Hypothalamus (tissue), 51 donors: ENCODE measurements around the gene ADAMTS17.

Source experiments
- DNase-seq, 51 donors: peaks; one replicate each; lab custom pipeline; 2025; lab: John Stamatoyannopoulos, UW

Gene ADAMTS17

GRCh38 chr15:100156201-100156600 is 185.6 kb downstream of the ADAMTS17 start:
- no peak for DNase-seq

GRCh38 chr15:100154338-100154737 is 187.4 kb downstream of the ADAMTS17 start:
- DNase-seq = no peak

- DNase-seq = peak in 3 of 51 donors; percentile 5 to 28 (median 16)
Observed at GRCh38 chr15:100152463-100152862, 189.3 kb downstream of the ADAMTS17 start.

- DNase-seq = no peak
Observed at GRCh38 chr15:100150906-100151305, 190.9 kb downstream of the ADAMTS17 start.

GRCh38 chr15:100147828-100148227 is 193.9 kb downstream of the ADAMTS17 start:
- no peak for DNase-seq

GRCh38 chr15:100143378-100143777 is 198.4 kb downstream of the ADAMTS17 start:
- no peak for DNase-seq

- DNase-seq = no peak
Observed at GRCh38 chr15:100141311-100142001, 200.3 kb downstream of the ADAMTS17 start.

- peak in 2 of 51 donors; percentile 18 to 22 for DNase-seq
Observed at GRCh38 chr15:100140527-100141308, 201.1 kb downstream of the ADAMTS17 start.

- no peak for DNase-seq
Observed at GRCh38 chr15:100134586-100134985, 207.2 kb downstream of the ADAMTS17 start.

GRCh38 chr15:100134089-100134583 is 207.6 kb downstream of the ADAMTS17 start:
- no peak for DNase-seq

GRCh38 chr15:100133001-100133400 is 208.8 kb downstream of the ADAMTS17 start:
- no peak for DNase-seq

- no peak for DNase-seq
Observed at GRCh38 chr15:100132309-100132708, 209.5 kb downstream of the ADAMTS17 start.

GRCh38 chr15:100131321-100132224 is 210.2 kb downstream of the ADAMTS17 start:
- peak in 6 of 51 donors; percentile 15 to 38 (median 19) for DNase-seq

- DNase-seq = no peak
Observed at GRCh38 chr15:100129677-100130076, 212.1 kb downstream of the ADAMTS17 start.

- DNase-seq = peak in 23 of 51 donors; percentile 11 to 78 (median 48)
Observed at GRCh38 chr15:100125401-100126191, 216.2 kb downstream of the ADAMTS17 start.

- no peak for DNase-seq
Observed at GRCh38 chr15:100124936-100125335, 216.8 kb downstream of the ADAMTS17 start.

GRCh38 chr15:100124361-100124760 is 217.4 kb downstream of the ADAMTS17 start:
- DNase-seq = no peak

- DNase-seq = no peak
Observed at GRCh38 chr15:100123611-100124010, 218.2 kb downstream of the ADAMTS17 start.

GRCh38 chr15:100121285-100121684 is 220.5 kb downstream of the ADAMTS17 start:
- DNase-seq = no peak

- DNase-seq = no peak
Observed at GRCh38 chr15:100120111-100120510, 221.7 kb downstream of the ADAMTS17 start.
